Left lobe of liver (tissue), 2 donors: Measurements from ENCODE around the gene ARHGEF33. TPM values are rescaled to one million over a fixed set of nuclear protein-coding genes. Genes with fewer than 3 reads are reported as not detected.

ENCODE experiments used
- ATAC-seq: fragments of 200-7000 bp; cut with Tn5 transposase; one replicate; pipeline ENCODE4 v1.9.1; 2020; ENCODE audit warnings: mild to moderate bottlenecking, moderate library complexity
- DNase-seq: peaks from one replicate; pipeline ENCODE4 v3.0.0-alpha.2; 2020; ENCODE audit warnings: low spot score
- total RNA-seq: library from RNA; stranded (reverse); gene quantifications from one replicate; pipeline ENCODE4 v1.2.1, GENCODE V29; 2021
- donor health status: DM: no; HTN: no; CAD: no; lungs with moderate emphysema.
- donor health status: DM: no; HTN: yes; CAD: no.

The ARHGEF33 gene
- total RNA-seq, 1 donor from 2014 or later, result 0.10 TPM

GRCh38 chr2:38951766-38952165 is 62.1 kb downstream of the ARHGEF33 start:
- DNase-seq (no peak), ATAC-seq (no peak)

GRCh38 chr2:38957972-38958371 is 68.3 kb downstream of the ARHGEF33 start:
- no peak for ATAC-seq
- DNase-seq, result no peak

- DNase-seq, result no peak
- no peak for ATAC-seq
Observed at GRCh38 chr2:38959466-38959865, 69.8 kb downstream of the ARHGEF33 start.

GRCh38 chr2:38959938-38960608 is 70.4 kb downstream of the ARHGEF33 start:
- DNase-seq (peak; percentile 50), ATAC-seq (peak; percentile 89)

GRCh38 chr2:38960609-38961320 is 71.1 kb downstream of the ARHGEF33 start:
- ATAC-seq (no peak), DNase-seq (no peak)

- no peak for ATAC-seq
- DNase-seq, result no peak
Observed at GRCh38 chr2:38966006-38966405, 76.3 kb downstream of the ARHGEF33 start.

- ATAC-seq (no peak), DNase-seq (no peak)
Observed at GRCh38 chr2:38966678-38967077, 77.0 kb downstream of the ARHGEF33 start.

- DNase-seq (no peak), ATAC-seq (no peak)
Observed at GRCh38 chr2:38968021-38968420, 78.3 kb downstream of the ARHGEF33 start.

GRCh38 chr2:38971377-38971776 is 81.7 kb downstream of the ARHGEF33 start:
- ATAC-seq (no peak), DNase-seq (no peak)

- DNase-seq (no peak), ATAC-seq (no peak)
Observed at GRCh38 chr2:38973266-38973665, 83.6 kb downstream of the ARHGEF33 start.

GRCh38 chr2:38975042-38975441 is 85.4 kb downstream of the ARHGEF33 start:
- no peak for ATAC-seq
- DNase-seq, result no peak

- no peak for ATAC-seq
- DNase-seq, result no peak
Observed at GRCh38 chr2:38977047-38977446, 87.4 kb downstream of the ARHGEF33 start.

GRCh38 chr2:38978296-38978903 is 88.7 kb downstream of the ARHGEF33 start:
- ATAC-seq (no peak), DNase-seq (no peak)

- ATAC-seq (no peak), DNase-seq (no peak)
Observed at GRCh38 chr2:38978908-38979307, 89.2 kb downstream of the ARHGEF33 start.

GRCh38 chr2:38981003-38981669 is 91.5 kb downstream of the ARHGEF33 start:
- DNase-seq, result no peak
- no peak for ATAC-seq

GRCh38 chr2:38981670-38982357 is 92.1 kb downstream of the ARHGEF33 start:
- ATAC-seq, result no peak
- no peak for DNase-seq

- no peak for ATAC-seq
- DNase-seq, result no peak
Observed at GRCh38 chr2:38982498-38982897, 92.8 kb downstream of the ARHGEF33 start.

- DNase-seq, result no peak
- no peak for ATAC-seq
Observed at GRCh38 chr2:38988716-38989115, 99.0 kb downstream of the ARHGEF33 start.

- no peak for ATAC-seq
- DNase-seq, result no peak
Observed at GRCh38 chr2:38991899-38992298, 102.2 kb downstream of the ARHGEF33 start.

- DNase-seq, result no peak
- ATAC-seq, result no peak
Observed at GRCh38 chr2:38997781-38998180, 108.1 kb downstream of the ARHGEF33 start.

GRCh38 chr2:39000552-39000951 is 110.9 kb downstream of the ARHGEF33 start:
- DNase-seq (no peak), ATAC-seq (no peak)
